Measurements from ENCODE around the gene USP32. TPM values are rescaled to one million over a fixed set of nuclear protein-coding genes. Genes with fewer than 3 reads are reported as not detected.
"Not testable (repeated sequence)": the region's sequence is repeated elsewhere in the genome, so short reads cannot be mapped to it uniquely, and the experiment has no call there.

USP32 gene
- total RNA-seq = 10 to 100 TPM; 32.3 to 33.1 TPM

GRCh38 chr17:60392042-60392844, at the start of gene USP32:
Gene USP32 (minus strand): TSS chr17:60392133. CDS start chr17:60391939, 194 bp downstream.
- intact Hi-C loops (cut with DNase I, micrococcal nuclease) = loop anchor here (1.0 to 10.0 kb wide), 19 partner anchors 29 to 1875 kb away; partner anchors contain the start of genes PPM1D (in 2 of the 2), APPBP2 (in 1 of the 2), BCAS3 (in 1 of the 2) and CLTC (in 1 of the 2)
- H3K4me1 Mint-ChIP-seq = peaks cover 41% of the 10 kb centered on the region
- DNase-seq (peak; percentile 99), ATAC-seq (peak; percentile 93)
- H3K9me3 Mint-ChIP-seq (ENCODE audit: low read depth) = no peaks in the 10 kb centered on the region
- H3K27me3 Mint-ChIP-seq = no peaks in the 10 kb centered on the region
- H3K27ac Mint-ChIP-seq = peak within 1 kb of the TSS; percentile 99
- POLR2A ChIA-PET = interaction anchor here (0.6 to 1.1 kb wide), 7 partner anchors 29 to 598 kb away, joined by 3 to 5 read pairs (median 4); partner anchors contain the start of genes BCAS3 and PPM1D
- H3K36me3 Mint-ChIP-seq (ENCODE audit: low read depth) = no peaks in the 10 kb centered on the region
- peak within 1 kb of the TSS; percentile 77 for H3K4me3 Mint-ChIP-seq
- CTCF ChIA-PET = interaction anchor here (0.6 to 1.4 kb wide), 6 partner anchors 10 to 806 kb away, joined by 3 to 4 read pairs (median 3); no protein-coding TSS in a partner anchor

DNA sequence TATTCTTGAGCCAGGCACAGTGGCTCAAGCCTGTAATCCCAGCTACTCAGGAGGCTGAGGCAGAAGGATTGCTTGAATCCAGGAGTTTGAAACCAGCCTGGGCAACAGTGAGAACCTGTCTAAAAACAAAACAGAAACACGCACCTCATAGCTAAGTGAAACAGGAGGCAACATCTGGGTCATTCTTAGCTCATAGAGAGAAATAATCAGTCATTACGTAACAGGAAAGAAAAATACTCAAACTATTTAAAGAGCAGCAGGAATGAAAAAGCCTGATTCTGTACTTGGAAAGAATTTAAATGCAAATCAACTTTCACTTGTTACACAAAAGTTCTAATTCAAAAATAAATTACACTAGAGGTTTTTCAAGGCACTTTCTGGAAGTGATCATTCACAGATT, 47.6 kb upstream of the USP32 start:
- no peak for ATAC-seq
- CTCF ChIA-PET = no interaction called here
- Mint-ChIP-seq H3K27ac (no peak overlapping the region), H3K27me3 (peaks cover 2% of the 10 kb centered on the region), H3K36me3 (ENCODE audit: low read depth) (no peaks in the 10 kb centered on the region), H3K9me3 (ENCODE audit: low read depth) (no peaks in the 10 kb centered on the region), H3K4me3 (no peak overlapping the region), H3K4me1 (no peaks in the 10 kb centered on the region)
- DNase-seq = no peak
- intact Hi-C loops (cut with DNase I, micrococcal nuclease) = loop anchor here (5.0 to 10.0 kb wide), 3 partner anchors 207 to 335 kb away; no protein-coding TSS in a partner anchor
- POLR2A ChIA-PET = no interaction called here

DNA sequence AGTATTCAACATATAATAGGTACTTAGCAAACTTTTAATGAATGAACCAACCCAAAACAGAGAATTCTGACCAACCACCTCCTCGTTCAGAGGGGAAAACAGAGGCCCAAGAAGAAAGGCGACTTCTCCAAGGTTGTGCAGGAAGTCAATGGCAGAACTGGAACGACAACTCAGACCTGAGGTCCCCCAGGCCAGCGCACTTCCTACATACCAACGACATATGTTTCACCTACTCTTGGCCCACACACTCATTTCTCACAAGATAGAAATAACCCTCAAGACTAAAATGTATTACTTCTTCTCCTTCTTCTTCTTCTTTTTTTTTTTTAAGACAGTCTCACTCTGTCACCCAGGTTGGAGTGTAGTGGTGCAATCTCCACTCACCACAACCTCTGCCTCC, 44.7 kb upstream of the USP32 start:
- Mint-ChIP-seq H3K27ac (no peak overlapping the region), H3K9me3 (ENCODE audit: low read depth) (no peaks in the 10 kb centered on the region), H3K4me3 (no peak overlapping the region), H3K4me1 (no peaks in the 10 kb centered on the region), H3K36me3 (ENCODE audit: low read depth) (no peaks in the 10 kb centered on the region), H3K27me3 (peaks cover 2% of the 10 kb centered on the region)
- ATAC-seq = no peak
- intact Hi-C loops (cut with DNase I, micrococcal nuclease) = loop anchor here (1.0 to 10.0 kb wide), 6 partner anchors 15 to 332 kb away; no protein-coding TSS in a partner anchor
- ChIA-PET CTCF (interaction anchor here (0.8 to 1.0 kb wide), 3 partner anchors 25 to 1391 kb away, joined by 3 read pairs; no protein-coding TSS in a partner anchor), POLR2A (no interaction called here)
- DNase-seq = no peak

DNA sequence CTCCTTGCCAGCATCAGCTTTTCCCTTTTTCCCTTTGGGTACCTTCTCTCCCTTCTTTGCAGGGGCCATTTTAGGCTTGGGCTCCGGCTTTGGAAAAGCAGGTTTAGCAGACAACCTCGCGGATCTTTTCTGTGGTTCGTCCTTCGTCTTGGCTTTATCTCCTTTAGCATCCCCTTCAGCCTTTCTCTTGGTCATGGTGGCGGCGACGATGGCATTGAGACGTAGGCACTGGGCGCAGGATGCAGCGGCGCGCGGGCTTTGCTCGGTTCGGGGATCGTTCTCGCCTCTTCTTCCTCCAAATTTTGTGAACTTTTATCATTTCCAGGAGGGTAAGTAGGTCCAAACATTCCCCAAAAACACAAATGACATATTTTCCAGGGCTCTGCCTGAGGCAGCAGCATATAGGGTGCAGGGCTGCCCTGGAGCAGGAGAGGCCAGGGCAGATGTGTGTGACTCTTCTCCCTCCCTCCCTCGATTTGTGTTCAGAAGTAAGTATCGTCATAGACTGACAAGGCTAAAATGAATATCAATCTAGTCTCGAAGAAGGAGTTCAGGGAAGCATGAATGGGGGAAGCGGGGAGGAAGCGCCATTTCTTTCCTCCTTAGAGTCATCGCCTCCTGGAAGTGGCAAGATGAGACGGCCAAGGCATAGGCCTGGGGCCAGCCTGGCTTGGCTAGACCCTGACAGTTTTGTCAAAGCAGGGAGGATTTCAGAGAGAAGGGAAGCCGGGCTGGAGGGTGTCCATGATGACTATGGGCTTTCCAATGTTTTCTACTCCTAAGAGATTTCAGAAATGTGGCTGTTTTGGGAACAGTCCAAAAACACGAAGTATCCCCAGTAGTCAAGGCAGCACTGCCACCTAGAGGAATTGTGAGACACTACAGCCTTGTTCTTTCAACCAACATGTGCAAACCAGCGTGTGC, 43.6 kb upstream of the USP32 start:
- ATAC-seq (peak; percentile 74), DNase-seq (peak; percentile 71)
- no peaks in the 10 kb centered on the region for H3K9me3 Mint-ChIP-seq (ENCODE audit: low read depth)
- H3K36me3 Mint-ChIP-seq (ENCODE audit: low read depth) = no peaks in the 10 kb centered on the region
- H3K27me3 Mint-ChIP-seq = peaks cover 2% of the 10 kb centered on the region
- ChIA-PET POLR2A (no interaction called here), CTCF (interaction anchor here (0.7 to 1.0 kb wide), 7 partner anchors 24 to 1392 kb away, joined by 3 to 5 read pairs (median 3); no protein-coding TSS in a partner anchor)
- no peak overlapping the region for H3K4me3 Mint-ChIP-seq
- H3K4me1 Mint-ChIP-seq = no peaks in the 10 kb centered on the region
- intact Hi-C loops (cut with DNase I, micrococcal nuclease) = loop anchor here (1.0 to 10.0 kb wide), 6 partner anchors 14 to 331 kb away; no protein-coding TSS in a partner anchor
- no peak overlapping the region for H3K27ac Mint-ChIP-seq

DNA sequence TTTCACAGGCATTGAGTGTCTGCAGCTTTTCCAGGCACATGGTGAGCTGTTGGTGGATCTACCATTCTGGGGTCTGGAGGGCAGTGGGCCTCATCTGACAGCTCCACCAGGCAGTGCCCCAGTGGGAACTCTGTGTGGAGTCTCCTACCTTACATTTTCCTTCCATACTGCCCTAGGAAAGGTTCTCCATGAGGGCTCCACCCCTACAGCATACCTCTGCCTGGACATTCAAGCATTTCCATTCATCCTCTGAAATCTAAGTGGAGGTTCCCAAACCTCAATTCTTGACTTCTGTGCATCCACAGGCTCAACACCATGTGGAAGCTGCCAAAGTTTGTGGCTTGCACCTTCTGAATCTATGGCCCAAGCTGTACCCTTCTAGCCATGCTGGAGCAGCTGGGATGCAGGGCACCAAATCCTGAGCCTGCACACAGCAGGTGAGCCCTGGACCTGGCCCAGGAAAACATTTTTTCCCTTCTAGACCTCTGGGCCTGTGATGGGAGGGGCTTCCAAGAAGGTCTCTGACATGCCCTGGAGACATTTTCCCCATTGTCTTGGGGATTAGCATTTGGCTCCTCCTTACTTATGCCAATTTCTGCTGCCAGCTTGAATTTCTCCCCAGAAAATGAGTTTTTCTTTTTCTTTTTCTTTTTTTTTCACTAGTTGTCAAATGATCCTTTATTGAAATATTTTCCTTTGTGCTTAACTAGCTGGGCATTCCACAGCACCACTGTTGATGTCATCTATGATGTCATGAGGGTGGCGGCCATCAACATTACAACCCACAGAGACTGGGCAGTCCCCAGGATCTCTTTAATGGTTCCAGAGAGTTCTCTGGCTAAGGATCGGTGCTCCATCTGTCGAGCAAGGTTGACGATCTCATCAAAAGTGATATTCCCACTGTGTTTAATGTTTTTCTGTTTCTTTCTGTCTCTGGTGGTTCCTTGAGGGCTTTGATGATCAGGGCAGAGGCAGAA, 41.4 kb upstream of the USP32 start:
- H3K4me3 Mint-ChIP-seq; ATAC-seq; H3K27me3 Mint-ChIP-seq; POLR2A ChIA-PET; DNase-seq; H3K27ac Mint-ChIP-seq; H3K36me3 Mint-ChIP-seq (ENCODE audit: low read depth); H3K4me1 Mint-ChIP-seq; H3K9me3 Mint-ChIP-seq (ENCODE audit: low read depth): not testable (repeated sequence)
- intact Hi-C loops (cut with DNase I, micrococcal nuclease) = loop anchor here in 1 of 2 experiments (10.0 kb wide), 1 partner anchor 329 kb away; no protein-coding TSS in a partner anchor
- CTCF ChIA-PET = interaction anchor here (0.6 kb wide), 1 partner anchor 9 kb away, joined by 3 read pairs; no protein-coding TSS in a partner anchor

DNA sequence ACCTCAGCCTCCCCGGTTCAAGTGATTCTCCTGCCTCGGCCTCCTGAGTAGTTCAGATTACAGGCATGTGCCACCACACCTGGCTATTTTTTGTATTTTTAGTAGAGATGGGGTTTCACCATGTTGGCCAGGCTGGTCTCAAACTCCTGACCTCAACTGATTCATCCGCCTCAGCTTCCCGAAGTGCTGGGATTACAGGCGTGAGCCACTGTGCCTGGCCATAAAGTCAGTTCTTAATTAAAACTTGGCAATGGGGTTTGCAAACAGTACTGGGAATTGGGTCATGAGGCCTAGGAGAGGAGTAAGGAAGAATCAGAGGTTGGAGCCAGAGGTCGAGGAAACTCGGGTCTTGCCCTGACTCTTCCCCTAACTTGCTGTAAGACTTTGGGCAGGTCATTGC, 38.6 kb upstream of the USP32 start:
- ATAC-seq; H3K4me3 Mint-ChIP-seq; DNase-seq; H3K27me3 Mint-ChIP-seq; H3K9me3 Mint-ChIP-seq (ENCODE audit: low read depth); H3K27ac Mint-ChIP-seq; POLR2A ChIA-PET; H3K4me1 Mint-ChIP-seq; H3K36me3 Mint-ChIP-seq (ENCODE audit: low read depth); CTCF ChIA-PET: not testable (repeated sequence)
- intact Hi-C loops (cut with DNase I, micrococcal nuclease) = loop anchor here in 1 of 2 experiments (10.0 kb wide), 1 partner anchor 326 kb away; no protein-coding TSS in a partner anchor

- H3K9me3 Mint-ChIP-seq (ENCODE audit: low read depth); H3K4me1 Mint-ChIP-seq; DNase-seq; H3K27ac Mint-ChIP-seq; ATAC-seq; H3K4me3 Mint-ChIP-seq; H3K27me3 Mint-ChIP-seq; H3K36me3 Mint-ChIP-seq (ENCODE audit: low read depth); intact Hi-C loops (cut with DNase I, micrococcal nuclease): not testable (repeated sequence)
- CTCF ChIA-PET = interaction anchor here (1.0 kb wide), 3 partner anchors 14 to 197 kb away, joined by 3 read pairs; no protein-coding TSS in a partner anchor
- POLR2A ChIA-PET = interaction anchor here (0.6 kb wide), 1 partner anchor 125 kb away, joined by 4 read pairs; no protein-coding TSS in a partner anchor
Observed at GRCh38 chr17:60428491-60428890, 36.6 kb upstream of the USP32 start.

DNA sequence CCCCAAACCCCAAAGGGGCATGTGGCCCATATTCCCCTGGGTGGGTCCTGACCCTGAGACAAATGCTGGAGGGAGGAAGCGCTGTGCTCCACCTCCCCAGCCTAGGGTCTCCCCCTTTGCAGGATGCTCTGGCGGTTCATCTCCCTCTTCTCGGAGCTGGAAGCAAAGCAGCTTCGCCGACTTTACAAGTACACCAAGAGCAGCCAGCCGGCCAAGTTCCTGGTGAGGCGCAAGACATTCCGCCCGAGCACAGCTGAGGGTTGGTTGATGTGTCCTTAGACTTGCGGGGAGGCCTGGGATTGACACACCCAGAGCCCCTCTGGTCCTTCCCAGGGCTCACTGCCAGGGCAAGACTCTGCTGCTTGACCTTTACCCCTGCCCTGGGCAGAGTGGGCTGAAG, 34.7 kb upstream of the USP32 start:
- no peak overlapping the region for H3K4me3 Mint-ChIP-seq
- no peak overlapping the region for H3K27ac Mint-ChIP-seq
- H3K9me3 Mint-ChIP-seq (ENCODE audit: low read depth) = no peaks in the 10 kb centered on the region
- ChIA-PET POLR2A (no interaction called here), CTCF (no interaction called here)
- H3K4me1 Mint-ChIP-seq = peaks cover 4% of the 10 kb centered on the region
- H3K27me3 Mint-ChIP-seq = no peaks in the 10 kb centered on the region
- DNase-seq (no peak), ATAC-seq (no peak)
- H3K36me3 Mint-ChIP-seq (ENCODE audit: low read depth) = no peaks in the 10 kb centered on the region
- intact Hi-C loops (cut with DNase I, micrococcal nuclease) = no loop called here

DNA sequence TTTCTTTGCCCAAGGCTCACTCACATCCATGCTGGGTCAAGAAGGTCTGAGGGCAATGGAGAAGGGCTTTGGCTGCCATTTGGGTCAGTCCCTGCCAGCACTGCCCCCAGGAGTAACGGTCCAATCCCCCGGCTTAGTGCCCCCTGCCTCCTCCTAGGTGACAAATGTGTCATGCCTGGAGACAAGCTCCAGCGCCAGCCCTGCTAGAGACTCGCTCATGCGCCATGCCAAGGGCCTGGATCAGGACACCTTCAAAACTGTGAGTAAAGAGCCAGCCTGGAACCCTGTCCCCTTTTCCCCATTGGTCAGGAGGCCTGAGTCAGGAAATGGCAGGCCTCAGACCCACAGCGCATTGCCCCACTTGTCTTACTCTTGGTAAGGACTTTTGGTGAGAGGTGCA, 33.7 kb upstream of the USP32 start:
- no peaks in the 10 kb centered on the region for H3K9me3 Mint-ChIP-seq (ENCODE audit: low read depth)
- H3K36me3 Mint-ChIP-seq (ENCODE audit: low read depth) = no peaks in the 10 kb centered on the region
- DNase-seq (no peak), ATAC-seq (no peak)
- H3K4me1 Mint-ChIP-seq = peaks cover 9% of the 10 kb centered on the region
- no peaks in the 10 kb centered on the region for H3K27me3 Mint-ChIP-seq
- no peak overlapping the region for H3K27ac Mint-ChIP-seq
- intact Hi-C loops (cut with DNase I, micrococcal nuclease) = no loop called here
- POLR2A ChIA-PET = no interaction called here
- no peak overlapping the region for H3K4me3 Mint-ChIP-seq
- CTCF ChIA-PET = interaction anchor here (0.6 kb wide), 1 partner anchor 210 kb away, joined by 5 read pairs; no protein-coding TSS in a partner anchor

DNA sequence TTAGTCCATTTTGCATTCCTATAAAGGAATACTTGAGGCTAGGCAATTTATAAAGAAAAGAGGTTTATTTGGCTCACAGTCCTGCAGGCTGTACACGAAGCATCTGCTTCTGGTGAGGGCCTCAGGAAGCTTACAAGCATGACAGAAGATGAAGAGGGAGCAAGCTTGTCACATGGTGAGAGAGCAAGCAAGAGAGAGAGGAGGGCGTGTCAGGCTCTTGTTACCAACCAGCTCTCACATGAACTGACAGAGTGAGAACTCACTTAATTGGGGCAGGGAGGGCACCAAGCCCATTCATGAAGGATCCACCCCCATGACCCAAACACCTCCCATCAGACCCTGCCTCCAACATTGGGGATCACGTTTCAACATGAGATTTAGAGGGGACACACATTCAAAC, 31.9 kb upstream of the USP32 start:
- Mint-ChIP-seq H3K27me3 (no peaks in the 10 kb centered on the region), H3K9me3 (ENCODE audit: low read depth) (no peaks in the 10 kb centered on the region), H3K36me3 (ENCODE audit: low read depth) (no peaks in the 10 kb centered on the region), H3K4me3 (no peak overlapping the region), H3K27ac (no peak overlapping the region), H3K4me1 (peaks cover 9% of the 10 kb centered on the region)
- ATAC-seq (no peak), DNase-seq (no peak)
- POLR2A ChIA-PET = no interaction called here
- intact Hi-C loops (cut with DNase I, micrococcal nuclease) = loop anchor here in 1 of 2 experiments (5.0 kb wide), 1 partner anchor 282 kb away; no protein-coding TSS in a partner anchor
- CTCF ChIA-PET = interaction anchor here (0.6 to 1.3 kb wide), 4 partner anchors 9 to 215 kb away, joined by 3 to 6 read pairs (median 4); no protein-coding TSS in a partner anchor

Data from activated CD4-positive, alpha-beta T cell treated with anti-CD3 and anti-CD28 coated beads for 36 hours (primary cell).